NB4 (cell line): ENCODE measurements around the gene GLRA3.

Experiments
- MYC ChIP-seq: IDR thresholded peaks from 2 replicates; pipeline ENCODE4 v1.6.1; 2011; ENCODE audit warnings: low read depth, low read length
- POLR2A ChIP-seq: IDR thresholded peaks from 2 replicates; pipeline ENCODE4 v1.6.1; 2011; ENCODE audit warnings: mild to moderate bottlenecking; ENCODE audit not compliant: insufficient read length; ENCODE audit errors: extremely low read depth
- TF ChIP-seq, protein P1 (sequence below): IDR thresholded peaks from one replicate; pipeline ENCODE4 v1.5.1; 2012; ENCODE audit warnings: low read depth, low read length
- TF ChIP-seq, protein P2 (sequence below): IDR thresholded peaks from 2 replicates; pipeline ENCODE4 v1.6.1; 2011; ENCODE audit warnings: low read depth, low read length

DNA sequence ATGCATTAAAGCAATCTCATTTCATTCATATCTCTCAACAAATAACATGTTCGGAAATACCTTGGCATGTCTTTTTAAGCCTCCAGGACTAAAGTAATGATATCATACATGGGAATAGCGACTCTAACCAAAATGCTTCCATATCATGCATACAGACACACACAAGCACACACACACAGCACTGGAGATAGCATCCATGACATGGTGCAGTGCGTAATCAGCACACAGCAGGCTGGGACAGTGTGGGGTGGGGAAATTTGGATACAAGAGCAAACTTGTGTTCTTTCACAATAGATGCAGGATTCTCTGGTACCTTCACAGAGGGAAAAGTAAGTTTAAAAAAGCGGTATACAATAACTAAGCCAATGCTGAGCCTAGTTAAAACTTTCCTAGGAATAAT lies 174.4 kb downstream of the GLRA3 start:
- TF ChIP-seq, protein P1, sequence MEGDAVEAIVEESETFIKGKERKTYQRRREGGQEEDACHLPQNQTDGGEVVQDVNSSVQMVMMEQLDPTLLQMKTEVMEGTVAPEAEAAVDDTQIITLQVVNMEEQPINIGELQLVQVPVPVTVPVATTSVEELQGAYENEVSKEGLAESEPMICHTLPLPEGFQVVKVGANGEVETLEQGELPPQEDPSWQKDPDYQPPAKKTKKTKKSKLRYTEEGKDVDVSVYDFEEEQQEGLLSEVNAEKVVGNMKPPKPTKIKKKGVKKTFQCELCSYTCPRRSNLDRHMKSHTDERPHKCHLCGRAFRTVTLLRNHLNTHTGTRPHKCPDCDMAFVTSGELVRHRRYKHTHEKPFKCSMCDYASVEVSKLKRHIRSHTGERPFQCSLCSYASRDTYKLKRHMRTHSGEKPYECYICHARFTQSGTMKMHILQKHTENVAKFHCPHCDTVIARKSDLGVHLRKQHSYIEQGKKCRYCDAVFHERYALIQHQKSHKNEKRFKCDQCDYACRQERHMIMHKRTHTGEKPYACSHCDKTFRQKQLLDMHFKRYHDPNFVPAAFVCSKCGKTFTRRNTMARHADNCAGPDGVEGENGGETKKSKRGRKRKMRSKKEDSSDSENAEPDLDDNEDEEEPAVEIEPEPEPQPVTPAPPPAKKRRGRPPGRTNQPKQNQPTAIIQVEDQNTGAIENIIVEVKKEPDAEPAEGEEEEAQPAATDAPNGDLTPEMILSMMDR: no peak
- TF ChIP-seq, protein P2, sequence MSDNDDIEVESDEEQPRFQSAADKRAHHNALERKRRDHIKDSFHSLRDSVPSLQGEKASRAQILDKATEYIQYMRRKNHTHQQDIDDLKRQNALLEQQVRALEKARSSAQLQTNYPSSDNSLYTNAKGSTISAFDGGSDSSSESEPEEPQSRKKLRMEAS: no peak
- TF ChIP-seq MYC (no peak), POLR2A (no peak)
